Common myeloid progenitor, CD34-positive (primary cell): ENCODE results near the gene GALNT9.

Source experiments
- CTCF ChIA-PET: fragments of 350-600 bp; sonication (Branson Sonifier 250); formaldehyde crosslinking; loops from one replicate; lab custom pipeline; 2021; ENCODE audit warnings: antibody characterized with exemption; lab: Charles Lee
- POLR2A ChIA-PET: fragments of 350-600 bp; sonication (Branson Sonifier 250); formaldehyde crosslinking; loops from one replicate; lab custom pipeline; 2021; ENCODE audit warnings: antibody characterized with exemption; lab: Charles Lee
- DNase-seq, 3 donors: peaks; one replicate each; pipeline versions ENCODE4 v3.0.0 to v3.0.0-alpha.2; 2013
- H3K27ac ChIP-seq, 2 experiments: 1 replicate in 1 of 2; 2 replicates in 1 of 2; pipeline ENCODE4 v1.7.0; 2013; ENCODE audit warnings: inconsistent platforms in 2 of 2, low read length in 2 of 2, mild to moderate bottlenecking in 2 of 2, low read depth in 1 of 2, moderate library complexity in 1 of 2; ENCODE audit not compliant: severe bottlenecking in 2 of 2, insufficient read depth in 1 of 2, poor library complexity in 1 of 2
- H3K27me3 ChIP-seq, 5 experiments: replicated peaks in 2 of 5; 1 replicate in 3 of 5; 2 replicates in 2 of 5; pipeline versions ENCODE4 v1.6.1 to v1.7.0; 2013; ENCODE audit warnings: low read length in 4 of 5, mild to moderate bottlenecking in 2 of 5, moderate library complexity in 2 of 5, inconsistent platforms in 1 of 5; ENCODE audit not compliant: insufficient read depth in 5 of 5, control insufficient read depth in 4 of 5
- H3K36me3 ChIP-seq, 4 experiments: 1 replicate in 2 of 4; 2 replicates in 2 of 4; pipeline versions ENCODE4 v1.6.1 to v1.7.0; 2013; ENCODE audit warnings: low read length in 3 of 4, control low read depth in 1 of 4, mild to moderate bottlenecking in 1 of 4; ENCODE audit not compliant: control insufficient read depth in 4 of 4, insufficient read depth in 4 of 4
- H3K4me1 ChIP-seq, 4 experiments: 1 replicate in 3 of 4; 2 replicates in 1 of 4; pipeline versions ENCODE4 v1.6.1 to v1.7.1; 2013; ENCODE audit warnings: low read length in 3 of 4, mild to moderate bottlenecking in 3 of 4, control low read depth in 1 of 4, inconsistent platforms in 1 of 4, moderate library complexity in 1 of 4; ENCODE audit not compliant: control insufficient read depth in 4 of 4, insufficient read depth in 4 of 4; ENCODE audit errors: control extremely low read depth in 1 of 4
- H3K4me3 ChIP-seq, 7 experiments: 1 replicate in 4 of 7; 2 replicates in 3 of 7; pipeline versions ENCODE4 v1.5.1 to v1.7.0; 2013; ENCODE audit warnings: mild to moderate bottlenecking in 7 of 7, low read length in 6 of 7, moderate library complexity in 6 of 7, inconsistent platforms in 2 of 7, low read depth in 2 of 7, control low read depth in 1 of 7; ENCODE audit not compliant: insufficient read depth in 4 of 7, control insufficient read depth in 1 of 7; ENCODE audit errors: extremely low read depth in 1 of 7
- H3K9me3 ChIP-seq, 5 experiments: 1 replicate in 4 of 5; 2 replicates in 1 of 5; pipeline versions ENCODE4 v1.6.1 to v1.7.1; 2013; ENCODE audit warnings: low read length in 4 of 5, mild to moderate bottlenecking in 2 of 5, inconsistent platforms in 1 of 5, low read depth in 1 of 5, moderate library complexity in 1 of 5; ENCODE audit not compliant: control insufficient read depth in 4 of 5, insufficient read depth in 2 of 5; ENCODE audit errors: control extremely low read depth in 1 of 5
- WGBS: methylation state at CpG from one replicate; pipeline ENCODE4 v1.1.5; 2013; ENCODE audit not compliant: insufficient coverage; 5-methylcytosine and 5-hydroxymethylcytosine counted together

The GALNT9 gene

DNA sequence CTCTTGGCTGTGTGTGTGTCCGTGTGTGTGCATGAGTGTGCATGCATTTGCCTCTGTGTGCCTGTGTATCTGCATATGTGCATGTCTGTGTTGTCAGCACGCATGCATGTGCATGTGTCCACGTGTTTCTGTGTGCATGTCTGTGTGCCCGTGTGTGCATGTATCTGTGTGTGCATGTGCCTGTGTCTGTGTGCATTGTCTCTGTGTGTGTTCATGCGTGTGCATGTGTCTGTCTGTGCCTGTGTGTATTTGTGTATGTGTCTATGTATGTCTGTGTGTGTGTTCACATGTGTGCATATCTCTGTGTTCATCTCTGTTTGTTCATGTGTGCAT is 1.1 kb upstream of the GALNT9 start:
- no peak overlapping the region for H3K4me3 ChIP-seq
- ChIA-PET CTCF (no interaction called here), POLR2A (no interaction called here)
- WGBS = 96% methylated on average over 3 of the region's 5 CpGs
- H3K4me1 ChIP-seq = peaks cover 0 to 23% (median 17%) of the 10 kb centered on the region in 4 experiments
- peaks cover 0 to 13% (median 5%) of the 10 kb centered on the region in 5 experiments for H3K9me3 ChIP-seq
- H3K27me3 ChIP-seq = peaks cover 7 to 88% (median 28%) of the 10 kb centered on the region in 5 experiments
- no peak for DNase-seq
- H3K36me3 ChIP-seq = no peaks in the 10 kb centered on the region
- no peak overlapping the region for H3K27ac ChIP-seq

GRCh38 chr12:132329720-132330548 is 545 bp upstream of the GALNT9 start:
- H3K4me3 ChIP-seq = no peak overlapping the region
- ChIA-PET CTCF (interaction anchor here (1.2 to 1.3 kb wide), 2 partner anchors 11 to 12 kb away, joined by 4 to 5 read pairs; no protein-coding TSS in a partner anchor), POLR2A (interaction anchor here (0.5 kb wide), 1 partner anchor 9 kb away, joined by 4 read pairs; no protein-coding TSS in a partner anchor)
- H3K4me1 ChIP-seq = peaks cover 0 to 23% (median 17%) of the 10 kb centered on the region in 4 experiments
- no peak for DNase-seq
- peaks cover 0 to 13% (median 5%) of the 10 kb centered on the region in 5 experiments for H3K9me3 ChIP-seq
- no peaks in the 10 kb centered on the region for H3K36me3 ChIP-seq
- no peak overlapping the region for H3K27ac ChIP-seq
- WGBS = 12% methylated on average over 25 of the region's 49 CpGs
- peaks cover 7 to 94% (median 28%) of the 10 kb centered on the region in 5 experiments for H3K27me3 ChIP-seq

DNA sequence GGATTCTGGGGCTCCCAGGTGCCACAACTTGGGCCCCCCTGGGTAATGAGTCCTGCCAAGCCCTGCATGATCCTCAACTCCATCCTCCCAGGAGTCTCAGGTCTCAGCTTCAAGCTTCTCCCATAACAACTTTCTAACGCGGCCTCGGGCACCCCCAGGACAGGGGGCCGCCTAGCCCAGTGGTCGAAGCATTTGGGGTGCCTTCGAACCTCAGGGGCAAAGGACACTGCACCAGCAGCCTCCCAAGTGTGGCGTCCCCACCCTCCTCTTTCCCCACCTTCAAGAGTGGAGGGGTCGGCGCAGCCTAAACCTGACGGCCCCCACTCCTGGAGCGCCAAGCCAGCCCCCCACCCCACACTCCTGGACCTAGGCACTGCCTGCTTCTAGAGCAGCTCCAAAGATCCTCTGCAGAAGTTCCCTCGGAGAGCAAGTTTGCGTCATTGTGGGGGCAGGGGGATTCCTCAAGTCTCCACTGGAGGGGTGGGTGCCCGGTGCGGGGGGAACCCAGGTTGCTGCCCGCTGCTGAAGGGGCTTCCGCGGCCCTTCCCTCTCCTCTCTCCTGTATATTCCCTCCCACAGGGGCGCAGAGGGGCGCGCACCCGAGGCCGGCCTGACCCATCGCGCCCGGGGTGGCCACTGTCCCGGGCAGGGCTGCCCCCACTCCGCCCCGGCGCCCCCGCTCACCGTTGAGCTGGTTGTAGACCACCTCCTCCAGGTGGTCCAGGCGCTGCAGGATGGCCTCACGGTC is 933 bp downstream of the GALNT9 start:
- no peak overlapping the region for H3K27ac ChIP-seq
- H3K4me1 ChIP-seq = peaks cover 0 to 27% (median 18%) of the 10 kb centered on the region in 4 experiments
- DNase-seq = no peak
- H3K4me3 ChIP-seq = peak overlapping the region in 3 of 7 experiments; percentile 11 to 43 (median 33)
- H3K27me3 ChIP-seq = peaks cover 7 to 95% (median 25%) of the 10 kb centered on the region in 5 experiments
- WGBS = 42% methylated on average over 24 of the region's 34 CpGs
- POLR2A ChIA-PET = no interaction called here
- peaks cover 0 to 13% (median 3%) of the 10 kb centered on the region in 5 experiments for H3K9me3 ChIP-seq
- H3K36me3 ChIP-seq = no peaks in the 10 kb centered on the region
- CTCF ChIA-PET = interaction anchor here (1.2 to 1.7 kb wide), 4 partner anchors 13 to 43 kb away, joined by 4 to 5 read pairs (median 4); no protein-coding TSS in a partner anchor

- Histone ChIP-seq H3K4me3 (peak overlapping the region in 3 of 7 experiments; percentile 11 to 43 (median 33)), H3K9me3 (peaks cover 0 to 7% (median 0%) of the 10 kb centered on the region in 5 experiments), H3K4me1 (peaks cover 0 to 33% (median 22%) of the 10 kb centered on the region in 4 experiments), H3K36me3 (no peaks in the 10 kb centered on the region), H3K27me3 (peaks cover 7 to 96% (median 27%) of the 10 kb centered on the region in 5 experiments), H3K27ac (no peak overlapping the region)
- ChIA-PET CTCF (interaction anchor here (1.0 to 1.7 kb wide), 3 partner anchors 10 to 42 kb away, joined by 3 to 4 read pairs (median 4); no protein-coding TSS in a partner anchor), POLR2A (no interaction called here)
- peak; percentile 52 to 87 (median 76) for DNase-seq
- 16% methylated on average over 20 of the region's 32 CpGs for WGBS
Measured at GRCh38 chr12:132327336-132328171, 1.8 kb downstream of the GALNT9 start.

DNA sequence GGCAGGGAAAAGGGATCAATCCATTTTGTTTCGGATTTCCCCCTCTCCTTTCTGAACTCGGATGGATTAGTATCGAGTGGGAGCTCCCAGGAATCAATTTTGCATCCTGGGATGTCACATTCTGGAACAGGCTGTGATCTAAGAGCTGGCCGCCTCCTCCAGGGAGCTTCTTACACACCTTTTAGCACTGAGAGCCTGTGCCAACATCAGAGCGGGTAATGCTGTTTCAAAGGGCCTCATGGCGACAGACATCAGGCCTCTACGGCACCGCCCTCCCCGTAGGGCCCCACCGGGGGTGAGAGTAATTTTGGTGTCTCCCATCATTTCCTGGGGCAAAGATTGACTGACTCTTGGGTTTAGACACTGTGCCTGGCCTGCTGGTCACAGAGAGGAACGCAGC is 2.7 kb downstream of the GALNT9 start:
- Histone ChIP-seq H3K4me1 (peaks cover 0 to 33% (median 22%) of the 10 kb centered on the region in 4 experiments), H3K36me3 (no peaks in the 10 kb centered on the region), H3K9me3 (peaks cover 0 to 4% (median 0%) of the 10 kb centered on the region in 5 experiments), H3K4me3 (no peak overlapping the region), H3K27ac (no peak overlapping the region), H3K27me3 (peaks cover 7 to 94% (median 30%) of the 10 kb centered on the region in 5 experiments)
- ChIA-PET CTCF (interaction anchor here (1.6 kb wide), 1 partner anchor 41 kb away, joined by 4 read pairs; no protein-coding TSS in a partner anchor), POLR2A (no interaction called here)
- 78% methylated on average over 11 of the region's 11 CpGs for WGBS
- DNase-seq = no peak

DNA sequence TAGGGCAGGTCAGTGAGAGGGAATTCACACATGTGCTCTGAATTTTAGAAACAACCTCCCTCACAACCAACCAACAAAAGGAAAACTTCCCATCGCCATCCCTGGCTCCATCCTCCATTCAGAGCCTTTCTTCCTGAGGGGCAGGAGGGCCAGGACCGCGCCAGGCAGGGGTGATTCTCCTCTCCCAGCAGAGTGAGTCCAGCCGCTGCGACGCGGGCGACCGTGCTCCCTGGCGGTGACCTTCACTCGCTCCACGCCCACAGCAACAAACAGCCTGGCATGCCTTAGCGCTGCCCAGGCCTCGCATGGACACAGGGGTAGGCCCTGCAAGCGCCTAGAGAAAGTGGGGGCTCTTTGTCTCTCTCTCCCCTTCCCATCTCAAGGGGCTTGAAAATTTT is 3.7 kb downstream of the GALNT9 start:
- ChIA-PET CTCF (no interaction called here), POLR2A (no interaction called here)
- WGBS = 98% methylated on average over 6 of the region's 15 CpGs
- H3K27me3 ChIP-seq = peaks cover 4 to 85% (median 25%) of the 10 kb centered on the region in 5 experiments
- no peaks in the 10 kb centered on the region for H3K36me3 ChIP-seq
- H3K4me1 ChIP-seq = peaks cover 0 to 33% (median 22%) of the 10 kb centered on the region in 4 experiments
- no peak for DNase-seq
- no peak overlapping the region for H3K27ac ChIP-seq
- no peak overlapping the region for H3K4me3 ChIP-seq
- H3K9me3 ChIP-seq = peaks cover 0 to 4% (median 0%) of the 10 kb centered on the region in 5 experiments
